Measurements from ENCODE around the gene FAM149A.

Gene FAM149A

DNA sequence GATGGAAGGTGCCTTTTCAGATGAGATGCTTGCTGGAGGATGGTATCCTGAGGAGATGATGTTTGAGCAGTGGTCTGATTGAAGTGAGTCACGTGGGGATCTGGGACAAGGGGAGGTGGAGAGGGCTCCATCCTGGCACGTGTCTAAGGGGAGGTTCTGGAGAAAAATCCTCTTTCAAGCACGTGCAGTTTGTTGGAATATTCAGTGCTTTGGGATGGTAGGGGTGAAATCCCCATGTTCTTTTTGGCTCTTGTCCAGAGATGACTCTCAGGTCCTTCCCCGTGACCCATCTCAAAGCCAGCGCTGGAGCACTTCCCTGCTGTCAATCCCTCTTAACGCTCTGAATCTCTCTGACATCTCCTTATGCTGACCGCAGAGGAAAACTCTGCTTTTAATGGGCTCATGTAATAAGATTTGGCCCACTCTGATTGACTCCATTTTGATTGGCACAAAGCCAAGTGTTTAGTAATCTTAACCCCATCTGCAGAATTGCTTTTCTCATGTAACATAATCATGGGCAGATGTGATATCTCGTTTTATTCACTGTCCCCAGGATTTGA lies 112.0 kb downstream of the FAM149A start:
- Histone ChIP-seq H3K9me3 (ENCODE audit: insufficient read depth, low read length) (no peaks in the 10 kb centered on the region), H3K4me3 (ENCODE audit: insufficient read depth, low read length, poor library complexity, severe bottlenecking) (no peak overlapping the region), H3K36me3 (ENCODE audit: low read length) (no peaks in the 10 kb centered on the region), H2AFZ (ENCODE audit: low read depth, low read length, severe bottlenecking) (no peak overlapping the region), H3F3A (ENCODE audit: insufficient read depth) (no peaks in the 10 kb centered on the region), H3K79me2 (ENCODE audit: insufficient read depth, low read length) (no peaks in the 10 kb centered on the region), H3K9me2 (replicated peaks; ENCODE audit: insufficient read depth, low read length) (no peaks in the 10 kb centered on the region), H3K27ac (ENCODE audit: low read depth, low read length) (no peak overlapping the region), H3K27me3 (ENCODE audit: low read length) (no peaks in the 10 kb centered on the region), H3K4me2 (ENCODE audit: low read depth, low read length, poor library complexity, severe bottlenecking) (no peak overlapping the region), H4K20me1 (ENCODE audit: low read depth, low read length) (no peaks in the 10 kb centered on the region), H3K9ac (ENCODE audit: low read length) (no peak overlapping the region)
- TF ChIP-seq, protein P1, sequence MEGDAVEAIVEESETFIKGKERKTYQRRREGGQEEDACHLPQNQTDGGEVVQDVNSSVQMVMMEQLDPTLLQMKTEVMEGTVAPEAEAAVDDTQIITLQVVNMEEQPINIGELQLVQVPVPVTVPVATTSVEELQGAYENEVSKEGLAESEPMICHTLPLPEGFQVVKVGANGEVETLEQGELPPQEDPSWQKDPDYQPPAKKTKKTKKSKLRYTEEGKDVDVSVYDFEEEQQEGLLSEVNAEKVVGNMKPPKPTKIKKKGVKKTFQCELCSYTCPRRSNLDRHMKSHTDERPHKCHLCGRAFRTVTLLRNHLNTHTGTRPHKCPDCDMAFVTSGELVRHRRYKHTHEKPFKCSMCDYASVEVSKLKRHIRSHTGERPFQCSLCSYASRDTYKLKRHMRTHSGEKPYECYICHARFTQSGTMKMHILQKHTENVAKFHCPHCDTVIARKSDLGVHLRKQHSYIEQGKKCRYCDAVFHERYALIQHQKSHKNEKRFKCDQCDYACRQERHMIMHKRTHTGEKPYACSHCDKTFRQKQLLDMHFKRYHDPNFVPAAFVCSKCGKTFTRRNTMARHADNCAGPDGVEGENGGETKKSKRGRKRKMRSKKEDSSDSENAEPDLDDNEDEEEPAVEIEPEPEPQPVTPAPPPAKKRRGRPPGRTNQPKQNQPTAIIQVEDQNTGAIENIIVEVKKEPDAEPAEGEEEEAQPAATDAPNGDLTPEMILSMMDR (IDR thresholded peaks at IDR 0.05; ENCODE audit: insufficient read depth, low read length, poor library complexity, severe bottlenecking) = no peak
- no peak for TF ChIP-seq EZH2phosphoT487 (conservative IDR thresholded peaks at IDR 0.05; ENCODE audit: low read length)

- Histone ChIP-seq H3K4me3 (ENCODE audit: insufficient read depth, low read length, poor library complexity, severe bottlenecking) (no peak overlapping the region), H3K79me2 (ENCODE audit: insufficient read depth, low read length) (no peaks in the 10 kb centered on the region), H3K9me2 (replicated peaks; ENCODE audit: insufficient read depth, low read length) (no peaks in the 10 kb centered on the region), H3K27ac (ENCODE audit: low read depth, low read length) (no peak overlapping the region), H3F3A (ENCODE audit: insufficient read depth) (no peaks in the 10 kb centered on the region), H3K9me3 (ENCODE audit: insufficient read depth, low read length) (no peaks in the 10 kb centered on the region), H3K9ac (ENCODE audit: low read length) (no peak overlapping the region), H3K4me2 (ENCODE audit: low read depth, low read length, poor library complexity, severe bottlenecking) (no peak overlapping the region), H3K27me3 (ENCODE audit: low read length) (no peaks in the 10 kb centered on the region), H4K20me1 (ENCODE audit: low read depth, low read length) (no peaks in the 10 kb centered on the region), H3K36me3 (ENCODE audit: low read length) (no peaks in the 10 kb centered on the region), H2AFZ (ENCODE audit: low read depth, low read length, severe bottlenecking) (no peak overlapping the region)
- TF ChIP-seq, protein P1 (IDR thresholded peaks at IDR 0.05; ENCODE audit: insufficient read depth, low read length, poor library complexity, severe bottlenecking) = no peak
- no peak for TF ChIP-seq EZH2phosphoT487 (conservative IDR thresholded peaks at IDR 0.05; ENCODE audit: low read length)
These were observed 113.3 kb downstream of the FAM149A start for GRCh38 chr4:186217733-186218293.

DNA sequence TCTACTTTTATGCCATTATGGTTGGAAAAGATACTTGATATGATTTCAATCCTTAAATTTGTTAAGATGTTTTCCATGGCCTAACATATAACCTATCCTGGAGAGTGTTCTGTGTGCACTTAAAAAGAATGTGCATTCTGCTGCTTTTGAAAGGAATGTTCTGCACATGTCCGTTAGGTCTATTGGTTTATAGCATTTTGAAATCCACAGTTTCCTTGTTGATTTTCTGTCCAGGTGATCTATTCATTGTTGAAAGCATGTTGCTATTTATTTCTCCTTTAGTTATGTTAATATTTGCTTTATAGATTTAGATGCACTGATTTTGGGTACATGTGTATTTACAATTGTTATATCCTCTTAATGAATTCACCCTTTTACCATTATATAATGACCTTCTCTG lies 117.1 kb downstream of the FAM149A start:
- Histone ChIP-seq H3K4me2 (ENCODE audit: low read depth, low read length, poor library complexity, severe bottlenecking) (no peak overlapping the region), H3K9me3 (ENCODE audit: insufficient read depth, low read length) (no peaks in the 10 kb centered on the region), H2AFZ (ENCODE audit: low read depth, low read length, severe bottlenecking) (no peak overlapping the region), H3K79me2 (ENCODE audit: insufficient read depth, low read length) (no peaks in the 10 kb centered on the region), H3K4me3 (ENCODE audit: insufficient read depth, low read length, poor library complexity, severe bottlenecking) (no peak overlapping the region), H3K9ac (ENCODE audit: low read length) (no peak overlapping the region), H3F3A (ENCODE audit: insufficient read depth) (no peaks in the 10 kb centered on the region), H3K27ac (ENCODE audit: low read depth, low read length) (no peak overlapping the region), H3K36me3 (ENCODE audit: low read length) (no peaks in the 10 kb centered on the region), H3K9me2 (replicated peaks; ENCODE audit: insufficient read depth, low read length) (no peaks in the 10 kb centered on the region), H3K27me3 (ENCODE audit: low read length) (no peaks in the 10 kb centered on the region), H4K20me1 (ENCODE audit: low read depth, low read length) (no peaks in the 10 kb centered on the region)
- no peak for TF ChIP-seq EZH2phosphoT487 (conservative IDR thresholded peaks at IDR 0.05; ENCODE audit: low read length)
- TF ChIP-seq, protein P1 (IDR thresholded peaks at IDR 0.05; ENCODE audit: insufficient read depth, low read length, poor library complexity, severe bottlenecking) = no peak
